Esophagus (tissue), 2 donors: ENCODE results near the gene RIPPLY1. TPM values are rescaled to one million over a fixed set of nuclear protein-coding genes. Genes with fewer than 3 reads are reported as not detected.

Experiments
- H3K27ac ChIP-seq, 2 donors: one replicate each; pipeline ENCODE4 v1.5.1; 2013; ENCODE audit warnings: low read depth in 2 of 2, mild to moderate bottlenecking in 2 of 2, inconsistent platforms in 1 of 2, low read length in 1 of 2, moderate library complexity in 1 of 2
- H3K27me3 ChIP-seq, 2 donors: one replicate each; pipeline ENCODE4 v1.6.1; 2013; ENCODE audit warnings: low read length in 2 of 2, control low read depth in 1 of 2, mild to moderate bottlenecking in 1 of 2; ENCODE audit not compliant: insufficient read depth in 2 of 2, control insufficient read depth in 1 of 2
- H3K36me3 ChIP-seq, 2 donors: one replicate each; pipeline ENCODE4 v1.6.1; 2013; ENCODE audit warnings: low read length in 1 of 2; ENCODE audit not compliant: control insufficient read depth in 2 of 2, insufficient read depth in 2 of 2
- H3K4me1 ChIP-seq, 2 donors: one replicate each; pipeline ENCODE4 v1.6.1; 2013; ENCODE audit warnings: low read length in 1 of 2; ENCODE audit not compliant: control insufficient read depth in 2 of 2, insufficient read depth in 2 of 2
- H3K4me3 ChIP-seq, 2 donors: one replicate each; pipeline ENCODE4 v1.5.1; 2013; ENCODE audit warnings: low read length in 2 of 2, mild to moderate bottlenecking in 2 of 2, low read depth in 1 of 2, moderate library complexity in 1 of 2
- H3K9me3 ChIP-seq, 2 donors: one replicate each; pipeline ENCODE4 v1.6.1; 2013; ENCODE audit warnings: mild to moderate bottlenecking in 2 of 2, low read depth in 1 of 2, low read length in 1 of 2, moderate library complexity in 1 of 2; ENCODE audit not compliant: control insufficient read depth in 2 of 2, insufficient read depth in 1 of 2
- WGBS, 2 donors: extraction: QIAGEN DNeasy Blood & Tissue Kit; methylation state at CpG; one replicate each; pipeline ENCODE4 v1.1.7; 2013; 5-methylcytosine and 5-hydroxymethylcytosine counted together
- polyA plus RNA-seq, 2 donors: library from polyadenylated mRNA; stranded (reverse); fragments of 200-250 nt; gene quantifications; one replicate each; pipeline ENCODE4 v1.2.3, GENCODE V29; 2013
- donor health status: healthy with polysubstance abuse.
- donor health status: Bipolar disorder and iron deficiency.

RIPPLY1 gene
- polyA plus RNA-seq, 2 donors = not detected

- no peaks in the 10 kb centered on the region for H3K36me3 ChIP-seq
- WGBS, 2 donors = 47 to 94% methylated on average over 1 of the region's 1 CpG
- no peaks in the 10 kb centered on the region for H3K4me1 ChIP-seq
- H3K27me3 ChIP-seq = peaks cover 0 to 13% of the 10 kb centered on the region in 2 donors
- H3K4me3 ChIP-seq = no peak overlapping the region
- no peaks in the 10 kb centered on the region for H3K9me3 ChIP-seq
- H3K27ac ChIP-seq = no peak overlapping the region
Observed at GRCh38 chrX:106899841-106900240, 3.3 kb downstream of the RIPPLY1 start.

- H3K4me3 ChIP-seq = no peak overlapping the region
- no peaks in the 10 kb centered on the region for H3K36me3 ChIP-seq
- WGBS, 2 donors = 40 to 52% methylated on average over 2 of the region's 2 CpGs
- H3K27me3 ChIP-seq = peaks cover 0 to 13% of the 10 kb centered on the region in 2 donors
- H3K27ac ChIP-seq = no peak overlapping the region
- no peaks in the 10 kb centered on the region for H3K4me1 ChIP-seq
- no peaks in the 10 kb centered on the region for H3K9me3 ChIP-seq
Observed at GRCh38 chrX:106899276-106899675, 3.9 kb downstream of the RIPPLY1 start.

GRCh38 chrX:106898462-106898861 lies 4.7 kb downstream of the RIPPLY1 start:
- Histone ChIP-seq H3K27ac (no peak overlapping the region), H3K4me3 (no peak overlapping the region), H3K27me3 (peaks cover 0 to 17% of the 10 kb centered on the region in 2 donors), H3K9me3 (no peaks in the 10 kb centered on the region), H3K36me3 (no peaks in the 10 kb centered on the region), H3K4me1 (no peaks in the 10 kb centered on the region)
- 23 to 63% methylated on average over 1 of the region's 1 CpG for WGBS, 2 donors

- H3K27ac ChIP-seq = no peak overlapping the region
- H3K4me3 ChIP-seq = no peak overlapping the region
- WGBS, 2 donors = 70 to 73% methylated on average over 6 of the region's 6 CpGs
- peaks cover 0 to 21% of the 10 kb centered on the region in 2 donors for H3K27me3 ChIP-seq
- H3K9me3 ChIP-seq = no peaks in the 10 kb centered on the region
- H3K36me3 ChIP-seq = no peaks in the 10 kb centered on the region
- no peaks in the 10 kb centered on the region for H3K4me1 ChIP-seq
Observed at GRCh38 chrX:106897259-106897658, 5.9 kb downstream of the RIPPLY1 start.

GRCh38 chrX:106894978-106895452 lies 8.1 kb downstream of the RIPPLY1 start:
- no peak overlapping the region for H3K4me3 ChIP-seq
- no peak overlapping the region for H3K27ac ChIP-seq
- H3K27me3 ChIP-seq = peaks cover 0 to 14% of the 10 kb centered on the region in 2 donors
- 16 to 31% methylated on average over 3 of the region's 3 CpGs for WGBS, 2 donors
- no peaks in the 10 kb centered on the region for H3K9me3 ChIP-seq
- no peaks in the 10 kb centered on the region for H3K4me1 ChIP-seq
- H3K36me3 ChIP-seq = no peaks in the 10 kb centered on the region

- H3K4me3 ChIP-seq = no peak overlapping the region
- peaks cover 0 to 13% of the 10 kb centered on the region in 2 donors for H3K27me3 ChIP-seq
- H3K4me1 ChIP-seq = no peaks in the 10 kb centered on the region
- WGBS, 2 donors = 17% methylated on average over 6 of the region's 6 CpGs
- no peaks in the 10 kb centered on the region for H3K9me3 ChIP-seq
- H3K27ac ChIP-seq = no peak overlapping the region
- no peaks in the 10 kb centered on the region for H3K36me3 ChIP-seq
Observed at GRCh38 chrX:106894392-106894909, 8.7 kb downstream of the RIPPLY1 start.

GRCh38 chrX:106891762-106892460 lies 11.2 kb downstream of the RIPPLY1 start:
- Histone ChIP-seq H3K36me3 (no peaks in the 10 kb centered on the region), H3K4me1 (no peaks in the 10 kb centered on the region), H3K4me3 (no peak overlapping the region), H3K27ac (no peak overlapping the region), H3K9me3 (no peaks in the 10 kb centered on the region), H3K27me3 (peaks cover 0 to 16% of the 10 kb centered on the region in 2 donors)
- WGBS, 2 donors = 54 to 61% methylated on average over 7 of the region's 7 CpGs

- 83 to 92% methylated on average over 1 of the region's 1 CpG for WGBS, 2 donors
- H3K27me3 ChIP-seq = peaks cover 0 to 16% of the 10 kb centered on the region in 2 donors
- no peaks in the 10 kb centered on the region for H3K36me3 ChIP-seq
- H3K9me3 ChIP-seq = no peaks in the 10 kb centered on the region
- no peaks in the 10 kb centered on the region for H3K4me1 ChIP-seq
- H3K27ac ChIP-seq = no peak overlapping the region
- H3K4me3 ChIP-seq = no peak overlapping the region
Observed at GRCh38 chrX:106889468-106889867, 13.7 kb downstream of the RIPPLY1 start.

- H3K27me3 ChIP-seq = no peaks in the 10 kb centered on the region
Observed at GRCh38 chrX:106875151-106875550, 28.0 kb downstream of the RIPPLY1 start.

GRCh38 chrX:106874075-106874474 lies 29.1 kb downstream of the RIPPLY1 start:
- H3K36me3 ChIP-seq = peaks cover 0 to 2% of the 10 kb centered on the region in 2 donors
- no peaks in the 10 kb centered on the region for H3K27me3 ChIP-seq
- no peak overlapping the region for H3K27ac ChIP-seq
- 54 to 56% methylated on average over 2 of the region's 2 CpGs for WGBS, 2 donors
- H3K4me3 ChIP-seq = no peak overlapping the region
- H3K9me3 ChIP-seq = no peaks in the 10 kb centered on the region
- H3K4me1 ChIP-seq = no peaks in the 10 kb centered on the region

More at GRCh38 chrX:106875151-106875550, 28.0 kb downstream of the RIPPLY1 start:
- WGBS, 2 donors = 60 to 88% methylated on average over 1 of the region's 1 CpG
- no peak overlapping the region for H3K4me3 ChIP-seq
- H3K4me1 ChIP-seq = no peaks in the 10 kb centered on the region
- H3K9me3 ChIP-seq = no peaks in the 10 kb centered on the region
- H3K36me3 ChIP-seq = peaks cover 0 to 2% of the 10 kb centered on the region in 2 donors
- no peak overlapping the region for H3K27ac ChIP-seq
